ENCODE measurements around the gene PIBF1.
"Not testable (repeated sequence)": the region's sequence is repeated elsewhere in the genome, so short reads cannot be mapped to it uniquely, and the experiment has no call there.

The PIBF1 gene

DNA sequence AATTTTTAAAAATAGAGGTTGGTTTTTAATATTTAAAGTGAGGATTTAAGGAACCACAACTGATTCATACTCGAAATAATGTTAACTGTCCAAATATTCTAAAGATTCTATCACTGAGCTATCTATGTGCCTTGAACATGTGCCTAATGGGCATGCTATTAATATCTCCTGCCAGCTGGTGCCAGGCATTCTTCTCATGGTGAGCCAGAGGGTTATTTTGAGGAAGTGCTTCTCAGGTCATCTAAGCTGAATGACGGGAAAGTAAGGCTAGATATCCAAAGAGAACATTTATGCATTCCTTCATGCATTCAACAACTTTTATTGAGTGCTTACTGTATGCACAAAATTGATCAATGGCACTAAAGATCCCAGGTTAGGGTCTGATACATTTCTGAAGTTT lies 138.2 kb downstream of the PIBF1 start:
- DNase-seq, result peak; percentile 15

DNA sequence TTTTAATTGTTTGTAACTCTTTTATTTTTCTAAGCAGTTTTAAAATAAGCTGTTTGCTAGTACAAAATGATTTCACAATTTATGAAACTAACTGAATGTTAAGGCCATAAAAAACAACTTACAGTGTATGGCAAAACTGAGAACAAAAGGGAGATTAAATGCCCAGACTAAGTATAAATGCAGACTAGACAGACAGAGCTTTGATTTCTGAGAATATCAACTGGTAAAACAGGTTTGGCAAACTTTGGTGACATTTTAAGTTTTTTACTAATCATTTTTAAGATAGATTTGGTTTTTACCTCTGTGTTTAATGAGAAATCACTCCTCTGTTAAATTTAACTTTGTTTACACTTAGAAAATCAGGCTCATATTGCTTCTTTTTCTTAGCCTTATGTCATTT lies 149.4 kb downstream of the PIBF1 start:
- no peak for DNase-seq

DNA sequence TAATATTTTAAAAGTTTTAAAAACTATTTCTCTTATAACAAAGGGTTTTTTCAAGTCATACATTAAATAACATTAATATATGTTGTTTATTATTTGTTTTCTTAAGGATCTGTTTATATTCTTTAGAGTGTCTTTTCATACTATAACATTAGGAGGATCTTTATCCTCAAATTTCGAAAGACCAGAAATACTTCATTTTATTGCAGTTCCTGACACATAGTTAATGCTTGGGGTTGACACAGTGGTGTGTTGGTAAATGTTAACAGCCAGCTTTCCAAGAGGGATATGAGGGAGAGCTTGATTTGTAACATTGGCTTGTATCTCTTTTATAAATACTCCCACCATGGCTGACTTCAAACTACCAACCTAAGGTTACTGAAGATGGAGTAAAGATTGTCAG lies 150.3 kb downstream of the PIBF1 start:
- DNase-seq, result no peak

DNA sequence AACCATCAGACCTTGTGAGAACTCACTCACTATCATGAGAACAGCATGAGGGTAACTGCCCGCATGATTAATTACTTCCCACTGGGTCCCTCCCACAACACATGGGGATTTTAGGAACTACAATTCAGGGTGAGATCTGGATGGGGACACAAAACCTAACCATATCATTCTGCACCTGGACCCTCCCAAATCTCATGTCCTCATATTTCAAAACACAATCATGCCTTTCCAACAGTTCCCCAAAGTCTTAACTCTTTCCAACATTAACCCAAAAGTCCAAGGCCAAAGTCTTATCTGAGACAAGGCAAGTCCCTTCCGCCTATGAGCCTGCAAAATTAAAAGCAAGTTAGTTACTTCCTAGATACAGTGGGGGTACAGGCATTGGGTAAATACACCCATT lies 164.3 kb downstream of the PIBF1 start:
- DNase-seq, result not testable (repeated sequence)

DNA sequence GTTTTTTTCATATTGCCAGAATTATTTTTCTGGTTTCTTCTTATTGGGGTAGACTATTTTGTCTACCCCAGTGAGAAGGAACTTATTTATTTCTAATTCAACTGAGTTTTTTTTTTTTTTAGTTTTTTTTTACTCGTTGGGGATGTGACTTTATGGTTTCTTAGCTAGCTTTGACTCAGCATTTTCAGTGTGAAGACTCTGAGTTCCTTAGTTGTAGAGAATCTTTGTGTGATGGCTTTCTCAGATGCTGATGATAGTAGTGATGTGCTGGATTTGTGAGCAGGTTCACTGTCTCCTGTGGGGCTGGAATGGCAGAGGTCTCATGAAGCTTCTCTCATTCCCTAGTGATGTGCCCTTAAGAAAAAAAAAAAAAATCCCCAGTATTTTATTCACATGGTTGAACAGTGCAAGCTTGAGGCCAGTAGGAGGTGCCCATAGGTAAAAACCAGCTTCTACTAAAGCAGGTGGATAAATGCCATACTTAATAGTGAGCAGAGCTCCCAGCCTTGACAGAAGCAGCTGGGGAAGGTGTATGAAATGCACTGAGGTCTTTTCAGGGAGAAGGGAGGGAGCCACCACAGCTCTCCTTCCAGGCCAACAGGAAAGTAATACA lies 170.7 kb downstream of the PIBF1 start:
- no peak for DNase-seq

DNA sequence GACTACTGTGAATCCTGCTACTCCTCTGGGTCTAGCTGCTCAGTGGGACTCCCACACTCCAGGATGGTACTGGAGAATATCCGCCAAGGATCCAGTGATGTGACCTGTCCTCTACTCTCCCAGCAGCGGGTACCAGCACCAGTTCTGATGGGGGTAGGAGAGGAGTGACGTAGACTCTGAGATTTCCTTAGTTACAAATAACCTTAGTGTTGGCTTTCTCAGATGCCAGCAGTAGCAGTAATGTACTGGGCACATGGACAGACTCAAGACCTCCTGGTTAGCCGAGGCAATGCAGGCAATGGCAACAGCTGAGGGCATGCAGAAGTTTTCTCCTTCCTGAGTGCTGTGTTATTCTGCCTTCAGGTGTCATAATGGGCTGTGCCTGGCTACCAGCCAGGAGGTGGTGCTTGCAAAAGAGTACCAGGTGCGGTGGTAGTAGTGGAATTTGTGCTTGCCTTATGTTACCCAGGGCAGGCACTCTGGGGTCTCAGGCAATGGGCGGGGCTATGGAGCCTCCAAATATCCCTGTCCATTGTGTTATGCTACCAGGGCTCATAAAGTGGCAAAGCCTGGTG lies 171.5 kb downstream of the PIBF1 start:
- DNase-seq, result no peak

DNA sequence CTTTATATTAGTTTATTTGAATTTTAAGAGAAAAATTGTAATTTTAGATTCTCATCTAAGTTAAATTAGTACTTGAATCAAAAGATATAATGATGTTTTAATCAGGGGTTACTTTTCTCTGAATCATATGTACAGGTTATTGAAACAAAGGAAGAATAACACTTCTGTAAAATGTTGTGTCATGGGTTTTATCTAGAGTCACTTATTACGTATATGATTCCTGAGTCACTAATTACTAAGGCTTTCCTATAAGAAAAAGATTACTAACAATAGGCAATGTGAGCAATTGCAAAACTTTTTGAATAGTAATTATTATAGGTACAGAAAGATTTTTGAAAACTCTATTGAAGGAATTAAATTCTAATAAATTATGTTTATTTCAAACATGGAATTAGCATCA lies 177.7 kb downstream of the PIBF1 start:
- no peak for DNase-seq

DNA sequence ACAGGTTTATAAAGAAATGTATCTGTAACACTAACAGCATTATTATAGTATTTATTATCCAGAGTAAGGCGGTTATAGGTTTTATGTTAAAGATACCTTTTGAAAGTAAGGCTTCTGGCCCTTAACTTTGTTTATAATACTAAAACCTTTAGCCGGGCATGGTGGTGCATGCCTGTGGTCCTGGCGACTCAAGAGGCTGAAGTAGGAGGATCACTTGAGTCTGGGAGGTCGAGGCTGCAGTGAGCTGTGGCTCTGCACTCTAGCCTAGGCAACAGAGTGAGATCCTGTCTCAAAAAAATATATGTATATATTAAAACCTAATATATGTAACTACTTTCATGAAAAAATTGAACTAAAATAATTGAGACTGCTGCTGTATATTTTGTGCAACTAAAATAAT lies 178.2 kb downstream of the PIBF1 start:
- no peak for DNase-seq

DNA sequence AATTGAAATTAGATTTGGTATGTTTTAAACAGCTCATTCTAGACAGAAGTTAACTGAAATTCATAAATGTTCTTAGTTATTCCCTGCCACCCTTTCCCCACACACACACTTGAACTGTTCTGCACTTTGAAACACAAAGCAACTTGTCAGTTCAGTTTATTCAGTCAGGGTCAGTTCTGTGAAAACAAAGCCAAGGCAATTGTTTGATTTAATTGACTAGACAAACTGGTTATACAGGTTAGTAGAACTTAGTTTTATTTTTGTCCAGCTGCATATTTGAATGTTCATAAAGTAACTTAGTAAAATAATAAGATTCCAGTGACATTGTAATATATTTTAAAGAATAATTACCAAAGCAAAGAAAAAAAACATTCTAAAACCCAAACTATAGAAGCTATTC lies 178.6 kb downstream of the PIBF1 start:
- DNase-seq, result no peak

DNA sequence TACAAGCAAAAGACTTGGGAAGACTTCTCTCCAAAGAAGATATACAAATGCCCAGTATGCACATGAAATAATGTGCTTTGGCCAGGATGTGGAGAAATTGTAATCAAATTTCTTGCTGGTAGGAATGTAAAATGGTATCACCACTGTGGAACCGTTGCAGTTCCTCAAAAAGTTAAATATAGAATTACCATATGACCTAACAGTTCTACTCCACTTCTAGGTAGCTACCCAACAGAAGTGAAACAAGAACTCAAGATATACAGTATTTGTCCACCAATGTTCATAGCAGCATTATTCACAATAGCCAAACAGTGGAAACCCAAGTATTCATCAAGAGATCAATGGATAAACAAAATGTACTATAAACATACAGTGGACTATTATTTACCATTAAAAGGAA lies 181.8 kb downstream of the PIBF1 start:
- DNase-seq, result no peak

DNA sequence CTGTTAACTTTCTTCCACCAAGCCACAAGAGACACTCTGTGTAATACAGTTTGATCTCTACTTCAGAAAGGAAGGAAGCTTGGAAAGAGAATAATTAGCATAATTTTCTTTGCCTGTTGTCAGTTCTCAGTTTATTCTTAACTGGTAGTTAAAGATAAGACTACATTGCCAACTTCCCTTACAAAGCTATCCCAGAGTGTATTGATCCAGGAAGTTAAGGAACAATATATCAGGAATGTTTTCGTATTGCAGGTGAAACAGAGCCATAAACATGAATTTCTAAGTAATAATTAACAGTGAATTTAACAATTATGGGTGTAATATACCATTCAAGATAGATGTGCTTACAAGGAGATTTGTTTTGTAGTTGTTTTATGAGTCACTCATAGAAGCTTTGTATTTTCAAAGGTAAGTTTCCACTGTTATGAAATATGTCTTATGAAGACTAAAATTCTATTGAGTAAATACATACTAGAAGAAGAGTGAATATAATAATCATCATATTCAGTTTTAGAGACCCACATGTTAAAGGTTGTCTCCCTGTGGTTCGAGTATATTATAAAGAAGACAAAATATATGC lies 188.5 kb downstream of the PIBF1 start:
- DNase-seq, result no peak

DNA sequence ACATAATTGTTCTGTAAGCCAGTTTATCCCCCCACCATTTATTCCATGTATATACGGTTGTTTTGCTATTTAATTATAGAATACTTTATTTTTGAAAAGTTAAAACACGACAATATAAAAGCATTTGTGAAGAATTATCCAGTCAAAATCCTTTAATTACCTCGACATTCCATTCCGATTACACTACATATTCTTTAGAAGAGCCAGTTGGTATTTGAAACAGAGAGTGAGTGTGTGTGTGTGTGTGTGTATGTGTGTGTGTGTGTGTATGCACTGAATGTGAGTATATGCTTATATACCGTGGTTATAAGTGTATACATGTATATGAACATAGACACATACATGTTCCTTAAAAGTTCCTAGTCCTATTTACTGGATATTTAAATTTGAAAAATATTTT lies 189.0 kb downstream of the PIBF1 start:
- DNase-seq, result peak; percentile 45

DNA sequence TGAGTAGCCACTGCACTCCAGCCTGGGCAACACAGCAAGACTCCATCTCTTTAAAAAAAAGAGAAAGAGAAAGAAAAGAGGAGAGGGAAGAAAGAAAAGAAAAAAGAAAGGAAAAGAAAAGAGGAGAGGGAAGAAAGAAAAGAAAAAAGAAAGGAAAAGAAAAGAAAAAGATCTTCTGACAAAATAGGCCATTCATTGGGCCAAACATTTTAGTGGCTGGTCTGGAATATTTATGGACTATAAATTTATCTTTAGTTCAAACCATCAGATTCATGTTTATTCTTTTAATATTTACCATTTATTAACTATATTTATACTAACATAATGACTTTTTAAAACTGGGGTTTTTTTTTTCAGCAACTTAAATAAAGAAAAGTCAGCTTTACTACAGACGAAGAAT lies 191.3 kb downstream of the PIBF1 start:
- no peak for DNase-seq

DNA sequence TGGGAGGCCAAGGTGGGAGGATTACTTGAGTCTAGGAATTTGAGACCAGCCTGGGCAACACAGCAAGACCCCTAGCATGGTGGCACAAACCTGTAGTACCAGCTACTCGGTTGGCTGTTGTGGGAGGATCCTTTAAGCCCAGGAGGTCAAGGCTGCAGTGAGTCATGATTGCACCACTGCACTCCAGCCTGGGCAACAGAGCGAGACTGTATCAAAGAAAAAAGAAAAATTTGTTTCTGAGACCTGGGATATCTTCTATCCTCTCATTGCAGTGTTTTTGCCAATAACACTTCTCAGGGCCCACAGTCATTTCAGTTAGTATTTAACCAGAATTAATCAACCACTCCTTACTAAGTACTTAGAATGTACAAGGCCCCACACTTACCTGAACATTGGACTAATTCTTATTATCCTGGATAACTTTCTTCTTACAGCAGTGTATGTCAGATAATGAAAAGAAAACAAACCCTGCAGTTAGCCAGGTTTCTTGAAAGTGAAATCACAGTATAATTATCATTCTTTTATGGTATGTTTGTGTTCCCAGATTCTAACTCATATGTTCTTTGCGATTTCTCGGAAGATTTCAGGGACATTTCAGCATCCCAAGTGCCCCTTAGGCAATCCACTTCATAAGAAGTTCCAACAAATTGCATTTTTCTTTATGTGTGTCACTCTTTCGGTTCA lies 201.3 kb downstream of the PIBF1 start:
- DNase-seq, result peak; percentile 39

DNA sequence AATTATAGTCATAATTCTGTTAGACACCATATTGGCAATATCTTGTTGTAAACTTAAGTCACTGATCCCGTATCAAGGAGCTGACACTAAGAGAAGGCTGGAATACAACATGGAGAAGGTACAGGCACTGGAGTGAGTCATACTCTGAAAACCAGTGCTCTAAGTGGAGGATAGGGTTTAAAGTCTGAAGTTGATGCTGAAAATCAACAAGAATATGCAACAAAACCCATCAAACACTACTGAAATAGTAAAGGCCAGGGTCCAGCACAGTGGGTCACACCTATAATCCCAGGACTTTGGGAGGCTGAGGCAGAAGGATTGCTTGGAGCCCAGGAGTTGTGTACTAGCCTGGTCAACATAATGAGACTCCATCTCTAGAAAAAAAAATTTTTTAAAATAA lies 203.7 kb downstream of the PIBF1 start:
- DNase-seq, result no peak

DNA sequence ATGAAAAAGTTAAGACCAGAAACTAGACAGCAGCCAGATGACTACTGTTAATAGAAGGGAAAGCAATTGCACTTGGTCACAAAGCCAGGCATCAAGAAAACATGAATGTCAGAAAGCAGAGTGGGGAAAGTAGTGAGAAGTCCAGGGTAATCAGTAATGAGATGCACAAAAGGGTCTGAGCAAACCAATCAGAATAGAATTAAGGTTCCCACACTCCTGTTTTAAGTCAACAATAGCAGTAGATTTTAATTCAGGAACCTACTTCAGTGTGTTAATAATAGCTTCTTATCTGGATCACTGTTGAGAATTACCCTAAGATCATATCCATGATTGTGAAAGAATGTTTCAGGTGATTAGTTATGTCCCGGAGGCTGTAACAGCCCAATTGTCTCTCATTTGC lies 204.3 kb downstream of the PIBF1 start:
- DNase-seq, result no peak

DNA sequence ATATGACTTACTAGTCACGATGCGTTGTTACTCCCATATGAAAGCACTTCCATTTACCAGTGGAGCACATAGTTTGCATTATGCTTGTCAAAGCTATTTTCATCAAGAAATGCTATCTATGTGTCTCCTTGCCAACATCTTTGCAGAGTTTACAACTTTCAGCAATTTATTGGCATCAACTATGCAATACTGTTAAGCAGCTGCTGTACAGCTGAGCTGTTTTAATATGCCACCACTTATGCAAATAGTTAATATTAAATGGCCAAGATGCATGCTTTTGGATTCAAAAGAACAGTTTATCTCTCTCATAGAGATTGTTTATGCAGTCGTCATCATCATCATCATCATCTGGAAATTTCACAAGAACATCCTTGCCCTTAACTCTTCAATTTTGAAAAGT lies 209.0 kb downstream of the PIBF1 start:
- no peak for DNase-seq

DNA sequence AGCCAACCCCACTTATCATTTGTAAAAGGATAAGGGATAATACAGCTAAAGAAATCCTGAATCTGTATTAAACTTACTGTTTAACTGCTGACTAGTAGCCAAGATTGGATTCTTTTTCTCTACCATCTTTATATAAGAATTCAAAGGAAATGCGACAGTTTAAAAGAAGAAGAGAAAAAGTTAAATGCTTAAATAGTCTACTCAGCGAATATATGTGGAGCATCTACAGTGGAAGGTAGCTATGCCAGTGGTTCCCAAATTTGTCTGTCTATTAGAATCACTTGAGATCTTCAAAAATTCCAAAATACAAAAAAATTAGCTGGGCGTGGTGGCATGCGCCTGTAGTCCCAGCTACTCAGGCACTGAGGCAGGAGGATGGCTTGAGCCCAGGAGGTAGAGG lies 216.1 kb downstream of the PIBF1 start:
- no peak for DNase-seq

DNA sequence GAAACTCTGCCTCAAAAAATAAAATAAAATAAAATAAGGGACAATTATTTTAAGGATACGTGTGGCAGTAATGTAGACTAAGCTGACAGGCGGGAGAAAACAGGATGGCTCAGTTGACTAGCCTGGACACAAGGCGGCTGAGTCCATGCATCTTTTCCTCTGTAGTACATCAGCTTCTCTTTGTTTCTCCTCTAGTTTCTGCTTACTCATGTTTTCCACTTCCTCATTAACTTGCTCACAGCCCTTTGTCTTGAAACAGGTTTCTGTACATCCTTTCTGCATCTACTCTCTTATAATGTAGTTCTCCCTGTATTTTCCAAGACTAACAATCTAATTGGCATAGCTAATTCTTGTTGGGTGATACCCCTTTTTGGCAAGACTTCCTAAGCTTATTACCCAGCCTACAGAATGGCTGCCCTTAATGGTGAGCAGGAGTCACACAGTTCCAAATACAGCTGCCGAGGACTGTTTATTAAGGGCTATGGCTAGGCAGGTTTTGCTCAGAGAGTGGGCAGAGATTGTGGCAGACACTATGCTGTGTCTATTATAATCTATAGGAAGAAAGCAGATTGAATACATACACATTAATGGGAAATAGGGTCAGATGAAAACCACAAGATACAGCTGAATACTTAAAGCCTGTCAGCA lies 218.2 kb downstream of the PIBF1 start:
- DNase-seq, result no peak

DNA sequence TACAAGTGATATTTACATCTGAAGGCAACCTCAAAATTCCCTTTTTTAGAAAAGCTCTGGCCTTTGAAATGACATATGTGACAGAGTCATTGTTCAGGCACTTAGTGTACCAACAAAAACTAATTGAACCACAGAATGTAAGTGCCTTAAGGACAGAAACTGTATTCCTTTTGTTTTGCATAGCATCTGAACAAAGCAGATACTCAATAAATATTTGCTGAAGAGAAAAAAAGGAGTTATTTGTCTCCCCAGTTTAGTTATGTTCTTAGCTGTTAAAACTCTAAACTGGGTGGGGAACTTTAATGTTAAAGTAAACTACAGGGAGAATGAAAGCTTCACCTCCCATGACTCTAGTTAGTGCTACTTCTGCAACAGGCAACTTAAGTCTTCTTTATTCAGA lies 220.0 kb downstream of the PIBF1 start:
- DNase-seq, result no peak

DNA sequence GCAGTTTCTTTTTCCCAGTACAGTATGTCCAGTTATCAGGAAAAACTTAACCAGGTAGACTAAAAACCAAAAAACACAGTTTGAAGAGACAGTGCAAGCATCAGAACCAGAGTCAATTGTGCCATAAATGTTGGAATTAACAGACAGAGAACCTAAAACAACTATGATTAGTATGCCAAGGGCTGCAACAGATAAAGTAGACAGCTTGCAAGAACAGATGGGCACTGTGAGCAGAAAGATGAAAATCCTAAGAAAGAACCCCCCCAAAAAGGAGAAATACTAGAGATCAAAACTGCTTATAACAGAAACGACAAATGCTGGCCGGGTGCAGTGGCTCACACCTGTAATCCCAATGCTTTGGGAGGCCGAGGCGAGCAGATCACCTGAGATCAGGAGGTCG lies 229.8 kb downstream of the PIBF1 start:
- DNase-seq, result no peak

DNA sequence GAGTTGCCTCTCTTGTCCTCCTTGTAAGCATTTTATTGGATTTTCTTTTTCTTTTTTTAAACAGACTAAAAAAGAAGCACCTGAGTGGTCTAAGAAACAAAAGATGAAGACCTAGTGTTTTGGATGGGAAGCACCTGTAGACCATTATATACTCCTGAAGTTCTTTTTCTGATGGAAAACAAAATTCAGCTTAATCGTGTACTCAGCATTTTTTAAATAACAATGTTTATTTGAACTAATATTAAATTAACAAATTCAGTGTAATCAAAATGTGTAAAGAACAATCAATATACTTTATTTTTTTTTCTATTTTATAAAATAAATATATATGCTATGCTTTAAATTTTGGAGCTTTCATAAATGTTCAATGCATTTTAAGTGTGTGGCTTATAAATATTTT lies 233.9 kb downstream of the PIBF1 start:
- DNase-seq, result no peak

DNA sequence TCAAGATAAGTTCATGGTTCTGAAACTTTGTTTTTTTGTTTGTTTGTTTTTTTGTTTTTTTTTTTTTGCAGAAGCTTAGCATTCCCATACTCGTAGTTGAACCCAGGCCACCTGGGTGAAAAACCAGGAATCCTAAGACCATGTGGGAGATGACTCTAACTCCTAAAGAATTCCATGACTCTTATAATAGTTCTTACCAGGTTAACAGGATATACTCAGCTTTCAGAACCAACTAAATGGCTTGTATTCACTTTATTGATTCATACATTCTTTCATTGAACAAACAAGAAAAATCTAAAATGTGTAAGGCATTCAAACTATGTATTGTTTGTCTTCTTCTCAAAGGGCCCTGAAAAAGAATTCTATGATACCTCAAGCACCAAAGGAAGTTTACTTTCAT lies 236.4 kb downstream of the PIBF1 start:
- DNase-seq, result no peak

Measured in NCI-H226 (cell line).